IPS-20b (cell line): ENCODE data around the gene ZNF441.

Experiments
- H3K27ac ChIP-seq: one replicate; pipeline ENCODE4 v1.5.1; 2013; ENCODE audit warnings: low read length
- H3K27me3 ChIP-seq: 2 replicates; pipeline ENCODE4 v1.6.1; 2013; ENCODE audit warnings: mild to moderate bottlenecking, low read length, inconsistent platforms; ENCODE audit not compliant: insufficient read depth
- H3K36me3 ChIP-seq: 2 replicates; pipeline ENCODE4 v1.6.1; 2013; ENCODE audit warnings: low read depth, mild to moderate bottlenecking, inconsistent platforms, low read length, moderate library complexity; ENCODE audit not compliant: insufficient read depth
- H3K4me1 ChIP-seq: 2 replicates; pipeline ENCODE4 v1.6.1; 2013; ENCODE audit warnings: mild to moderate bottlenecking, control low read depth, inconsistent platforms, low read length, moderate library complexity; ENCODE audit not compliant: insufficient read depth
- H3K4me3 ChIP-seq: 2 replicates; pipeline ENCODE4 v1.5.1; 2013; ENCODE audit warnings: mild to moderate bottlenecking, low read length, inconsistent platforms
- H3K9ac ChIP-seq: 2 replicates; pipeline ENCODE4 v1.6.1; 2013; ENCODE audit warnings: low read depth, mild to moderate bottlenecking, inconsistent platforms, low read length, moderate library complexity
- H3K9me3 ChIP-seq: 2 replicates; pipeline ENCODE4 v1.6.1; 2013; ENCODE audit warnings: mild to moderate bottlenecking, low read depth, low read length, inconsistent platforms; ENCODE audit not compliant: insufficient read depth

The ZNF441 gene

GRCh38 chr19:11783767-11784166 is 17.0 kb downstream of the ZNF441 start:
- peaks cover 73% of the 10 kb centered on the region for H3K9me3 ChIP-seq
- no peaks in the 10 kb centered on the region for H3K4me1 ChIP-seq
- H3K36me3 ChIP-seq = peaks cover 19% of the 10 kb centered on the region
- no peak overlapping the region for H3K9ac ChIP-seq
- H3K4me3 ChIP-seq = no peak overlapping the region; the same call in 1 of the 2 replicates
- no peak overlapping the region for H3K27ac ChIP-seq
- no peaks in the 10 kb centered on the region for H3K27me3 ChIP-seq

GRCh38 chr19:11784356-11784755 is 17.6 kb downstream of the ZNF441 start:
- H3K9me3 ChIP-seq = peaks cover 76% of the 10 kb centered on the region
- H3K9ac ChIP-seq = no peak overlapping the region
- H3K27ac ChIP-seq = no peak overlapping the region
- peaks cover 19% of the 10 kb centered on the region for H3K36me3 ChIP-seq
- H3K4me3 ChIP-seq = no peak overlapping the region
- H3K27me3 ChIP-seq = no peaks in the 10 kb centered on the region
- H3K4me1 ChIP-seq = no peaks in the 10 kb centered on the region

- peaks cover 54% of the 10 kb centered on the region for H3K9me3 ChIP-seq
- H3K9ac ChIP-seq = no peak overlapping the region
- H3K27ac ChIP-seq = no peak overlapping the region
- H3K4me3 ChIP-seq = no peak overlapping the region
- H3K4me1 ChIP-seq = no peaks in the 10 kb centered on the region
- H3K27me3 ChIP-seq = no peaks in the 10 kb centered on the region
- no peaks in the 10 kb centered on the region for H3K36me3 ChIP-seq
Observed at GRCh38 chr19:11787536-11787935, 20.7 kb downstream of the ZNF441 start.

GRCh38 chr19:11792942-11793341 is 26.1 kb downstream of the ZNF441 start:
- Histone ChIP-seq H3K4me1 (peaks cover 2% of the 10 kb centered on the region; the same call in 1 of the 2 replicates), H3K27me3 (peaks cover 7% of the 10 kb centered on the region; the same call in 1 of the 2 replicates), H3K9ac (no peak overlapping the region), H3K4me3 (no peak overlapping the region), H3K36me3 (no peaks in the 10 kb centered on the region), H3K9me3 (peaks cover 18% of the 10 kb centered on the region), H3K27ac (no peak overlapping the region)

GRCh38 chr19:11797491-11797890 is 30.7 kb downstream of the ZNF441 start:
- H3K27ac ChIP-seq = no peak overlapping the region
- peaks cover 2% of the 10 kb centered on the region; the same call in 1 of the 2 replicates for H3K4me1 ChIP-seq
- H3K4me3 ChIP-seq = peak overlapping the region; percentile 82; the same call in 1 of the 2 replicates

GRCh38 chr19:11798391-11799330 is 31.9 kb downstream of the ZNF441 start, which contains the start of gene ZNF491:
ZNF491 (plus strand) TSS chr19:11798523; CDS start chr19:11805954, 7,431 bp downstream.
- H3K4me3 ChIP-seq = peak within 1 kb of the TSS; percentile 82
- H3K27me3 ChIP-seq = peaks cover 21% of the 10 kb centered on the region
- peak within 1 kb of the TSS; percentile 57; the same call in 1 of the 2 replicates for H3K9ac ChIP-seq
- H3K27ac ChIP-seq = no peak within 1 kb of the TSS
- H3K9me3 ChIP-seq = peaks cover 9% of the 10 kb centered on the region
- peaks cover 2% of the 10 kb centered on the region; the same call in 1 of the 2 replicates for H3K4me1 ChIP-seq
- H3K36me3 ChIP-seq = no peaks in the 10 kb centered on the region

More at GRCh38 chr19:11797491-11797890, 30.7 kb downstream of the ZNF441 start:
- H3K9ac ChIP-seq = no peak overlapping the region
- peaks cover 21% of the 10 kb centered on the region for H3K27me3 ChIP-seq
- H3K9me3 ChIP-seq = peaks cover 1% of the 10 kb centered on the region; the same call in 1 of the 2 replicates
- H3K36me3 ChIP-seq = no peaks in the 10 kb centered on the region

GRCh38 chr19:11806354-11807098 is 39.7 kb downstream of the ZNF441 start:
- H3K4me1 ChIP-seq = no peaks in the 10 kb centered on the region
- H3K4me3 ChIP-seq = no peak overlapping the region
- H3K27me3 ChIP-seq = no peaks in the 10 kb centered on the region
- H3K9ac ChIP-seq = no peak overlapping the region
- 0 out of 2 replicates have a peak, but pooled peaks cover 3% of the 10 kb centered on the region for H3K36me3 ChIP-seq
- peaks cover 54% of the 10 kb centered on the region for H3K9me3 ChIP-seq
- no peak overlapping the region for H3K27ac ChIP-seq

GRCh38 chr19:11807099-11807380 is 40.2 kb downstream of the ZNF441 start:
- H3K27ac ChIP-seq = no peak overlapping the region
- no peak overlapping the region for H3K9ac ChIP-seq
- 0 out of 2 replicates have a peak, but pooled peaks cover 3% of the 10 kb centered on the region for H3K36me3 ChIP-seq
- H3K4me1 ChIP-seq = no peaks in the 10 kb centered on the region
- peaks cover 2% of the 10 kb centered on the region; the same call in 1 of the 2 replicates for H3K27me3 ChIP-seq
- H3K9me3 ChIP-seq = peaks cover 54% of the 10 kb centered on the region
- no peak overlapping the region for H3K4me3 ChIP-seq

GRCh38 chr19:11813703-11814028 is 46.9 kb downstream of the ZNF441 start:
- Histone ChIP-seq H3K27me3 (peaks cover 27% of the 10 kb centered on the region), H3K9ac (peak overlapping the region; percentile 4; the same call in 1 of the 2 replicates), H3K9me3 (peaks cover 3% of the 10 kb centered on the region), H3K36me3 (no peaks in the 10 kb centered on the region), H3K4me3 (peak overlapping the region; percentile 85), H3K27ac (no peak overlapping the region), H3K4me1 (no peaks in the 10 kb centered on the region)

GRCh38 chr19:11814029-11814699 is 47.4 kb downstream of the ZNF441 start, which contains the start of gene ZNF440:
ZNF440 (plus strand) TSS chr19:11814273; CDS start chr19:11814448, 175 bp downstream.
- Histone ChIP-seq H3K36me3 (no peaks in the 10 kb centered on the region), H3K9me3 (no peaks in the 10 kb centered on the region), H3K4me3 (peak within 1 kb of the TSS; percentile 85), H3K9ac (peak within 1 kb of the TSS; percentile 68; the same call in 1 of the 2 replicates), H3K4me1 (no peaks in the 10 kb centered on the region), H3K27me3 (peaks cover 27% of the 10 kb centered on the region), H3K27ac (no peak within 1 kb of the TSS)

- Histone ChIP-seq H3K4me1 (no peaks in the 10 kb centered on the region), H3K27ac (no peak overlapping the region), H3K4me3 (peak overlapping the region; percentile 85), H3K9ac (peak overlapping the region; percentile 68; the same call in 1 of the 2 replicates), H3K27me3 (peaks cover 27% of the 10 kb centered on the region), H3K36me3 (no peaks in the 10 kb centered on the region), H3K9me3 (no peaks in the 10 kb centered on the region)
Observed at GRCh38 chr19:11814700-11815035, 47.9 kb downstream of the ZNF441 start.
